C4-2B (cell line): Measurements from ENCODE around the gene CECR2.

Experiments
- H3K27ac ChIP-seq: fragments of 450-650 bp; 2 replicates; pipeline ENCODE4 v1.5.1; 2017
- ZFX ChIP-seq: fragments of 450-650 bp; IDR thresholded peaks from 2 replicates; pipeline ENCODE4 v1.6.1; 2017
- TF ChIP-seq, protein P1 (sequence below): fragments of 450-650 bp; conservative IDR thresholded peaks from 2 replicates; pipeline ENCODE4 v1.5.1; 2017; ENCODE audit warnings: mild to moderate bottlenecking

Gene CECR2

DNA sequence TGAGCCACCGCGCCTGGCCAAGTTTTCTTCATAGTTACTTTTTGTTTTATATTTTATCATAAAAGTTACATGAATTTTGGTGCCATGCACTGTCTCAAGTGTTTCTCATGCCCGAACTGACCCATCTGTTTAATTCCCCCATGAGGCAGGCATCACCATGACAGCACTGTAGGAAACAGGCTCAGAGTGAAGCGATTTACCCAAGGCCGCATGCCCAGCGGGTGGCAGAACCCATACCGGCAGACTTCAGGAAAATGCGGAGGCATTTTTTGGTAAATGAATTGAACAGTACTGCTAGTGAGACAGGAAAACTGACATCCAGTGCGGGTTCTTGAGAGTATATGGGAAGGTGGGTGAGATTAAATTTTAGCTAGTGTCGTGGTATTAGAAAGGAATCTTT, 19.0 kb downstream of the CECR2 start:
- no peak overlapping the region for H3K27ac ChIP-seq
- no peak for TF ChIP-seq ZFX
- TF ChIP-seq, protein P1, sequence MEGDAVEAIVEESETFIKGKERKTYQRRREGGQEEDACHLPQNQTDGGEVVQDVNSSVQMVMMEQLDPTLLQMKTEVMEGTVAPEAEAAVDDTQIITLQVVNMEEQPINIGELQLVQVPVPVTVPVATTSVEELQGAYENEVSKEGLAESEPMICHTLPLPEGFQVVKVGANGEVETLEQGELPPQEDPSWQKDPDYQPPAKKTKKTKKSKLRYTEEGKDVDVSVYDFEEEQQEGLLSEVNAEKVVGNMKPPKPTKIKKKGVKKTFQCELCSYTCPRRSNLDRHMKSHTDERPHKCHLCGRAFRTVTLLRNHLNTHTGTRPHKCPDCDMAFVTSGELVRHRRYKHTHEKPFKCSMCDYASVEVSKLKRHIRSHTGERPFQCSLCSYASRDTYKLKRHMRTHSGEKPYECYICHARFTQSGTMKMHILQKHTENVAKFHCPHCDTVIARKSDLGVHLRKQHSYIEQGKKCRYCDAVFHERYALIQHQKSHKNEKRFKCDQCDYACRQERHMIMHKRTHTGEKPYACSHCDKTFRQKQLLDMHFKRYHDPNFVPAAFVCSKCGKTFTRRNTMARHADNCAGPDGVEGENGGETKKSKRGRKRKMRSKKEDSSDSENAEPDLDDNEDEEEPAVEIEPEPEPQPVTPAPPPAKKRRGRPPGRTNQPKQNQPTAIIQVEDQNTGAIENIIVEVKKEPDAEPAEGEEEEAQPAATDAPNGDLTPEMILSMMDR, result no peak

DNA sequence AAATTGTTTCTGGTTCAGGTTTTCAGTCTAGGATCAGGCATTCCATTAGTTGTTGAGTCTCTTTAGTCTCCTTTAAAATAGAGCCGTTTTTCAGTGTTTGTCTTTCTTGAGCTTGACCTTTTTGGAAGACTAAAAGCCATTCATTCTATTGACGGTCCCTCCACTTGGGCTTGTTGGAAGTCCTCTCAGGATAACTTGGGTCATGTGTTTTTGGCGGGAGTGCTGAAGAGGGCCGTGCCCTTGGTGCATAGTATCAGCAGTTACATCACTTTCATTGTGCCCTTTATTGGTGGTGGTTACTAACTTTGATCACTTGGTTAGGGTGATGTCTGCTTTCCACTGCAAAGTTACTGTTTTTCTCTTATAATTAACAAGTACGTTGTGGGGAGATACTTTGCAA, 20.8 kb downstream of the CECR2 start:
- TF ChIP-seq, protein P1, result no peak
- H3K27ac ChIP-seq, result no peak overlapping the region

- TF ChIP-seq ZFX, result no peak
- TF ChIP-seq, protein P1, result no peak
- H3K27ac ChIP-seq, result no peak overlapping the region
Measured at GRCh38 chr22:17396516-17396915, 27.3 kb downstream of the CECR2 start.

DNA sequence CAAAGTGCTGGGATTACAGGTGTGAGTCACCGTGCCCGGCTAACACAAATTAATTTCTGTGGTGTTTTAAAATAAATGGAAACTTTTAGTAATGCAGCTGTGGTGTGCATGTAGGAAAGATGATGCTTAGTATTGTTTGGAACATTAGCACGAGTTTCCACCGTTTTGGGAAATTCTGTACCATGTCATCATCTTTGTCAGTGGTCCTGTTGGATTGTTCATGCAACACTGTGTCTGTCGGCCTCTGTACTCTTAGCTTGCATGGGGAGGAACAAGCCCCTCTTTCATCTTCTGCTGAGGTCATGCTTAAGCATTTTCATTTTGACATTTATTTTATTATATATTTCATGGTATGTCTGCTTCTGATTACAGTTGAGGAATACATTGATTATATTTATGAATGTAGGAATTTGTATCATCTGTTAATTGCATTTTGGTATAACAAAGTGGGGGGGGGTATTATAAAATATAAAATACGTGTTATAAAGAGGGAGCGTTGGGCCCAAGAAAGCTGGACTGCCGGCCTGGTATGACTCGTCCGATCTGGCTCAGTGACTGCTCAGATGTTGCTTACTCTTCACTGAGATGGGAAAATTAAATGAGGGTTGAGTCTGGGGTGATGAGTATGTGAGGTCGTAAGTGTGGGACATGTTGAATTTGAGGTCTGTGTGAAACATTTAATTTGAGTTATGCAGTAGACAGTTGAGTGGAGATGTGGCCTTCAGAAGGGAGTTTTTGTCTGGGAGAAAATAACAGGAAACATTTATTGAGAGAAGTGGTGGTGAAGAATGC, 28.7 kb downstream of the CECR2 start:
- no peak overlapping the region for H3K27ac ChIP-seq
- TF ChIP-seq, protein P1, result no peak
- TF ChIP-seq ZFX, result no peak

DNA sequence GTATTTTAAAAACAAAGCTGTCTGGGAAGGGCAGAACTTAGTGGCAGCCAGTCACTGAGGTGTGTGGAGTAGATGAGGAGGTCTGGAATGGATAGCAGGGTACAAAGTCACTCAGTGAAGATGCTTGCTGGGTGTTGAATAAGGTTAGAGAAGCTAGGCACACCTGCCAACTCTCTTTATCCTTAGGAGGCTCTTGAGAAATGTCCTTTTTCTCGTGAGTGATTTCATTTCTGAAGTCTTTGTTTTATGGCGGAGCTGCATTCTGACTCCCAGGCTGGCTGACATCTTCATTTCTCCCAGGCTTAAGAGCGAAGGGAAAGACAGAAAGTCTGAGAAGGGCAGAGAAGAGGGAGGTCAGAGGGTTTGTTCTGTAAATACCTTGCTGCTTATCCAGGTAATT, 31.0 kb downstream of the CECR2 start:
- TF ChIP-seq ZFX, result no peak
- TF ChIP-seq, protein P1, result no peak
- peak overlapping the region; percentile 54 for H3K27ac ChIP-seq

- H3K27ac ChIP-seq, result no peak overlapping the region
- TF ChIP-seq ZFX, result no peak
- TF ChIP-seq, protein P1, result no peak
Measured at GRCh38 chr22:17401728-17402127, 32.5 kb downstream of the CECR2 start.

GRCh38 chr22:17402293-17402692, 33.0 kb downstream of the CECR2 start:
- H3K27ac ChIP-seq, result no peak overlapping the region
- no peak for TF ChIP-seq ZFX
- TF ChIP-seq, protein P1, result no peak
